ENCODE measurements around the gene DUSP7. TPM values are rescaled to one million over a fixed set of nuclear protein-coding genes. Genes with fewer than 3 reads are reported as not detected.

DUSP7 gene
- total and polyA plus RNA-seq, 2 experiments from 2014 or later: 6.4 to 13.1 TPM

DNA sequence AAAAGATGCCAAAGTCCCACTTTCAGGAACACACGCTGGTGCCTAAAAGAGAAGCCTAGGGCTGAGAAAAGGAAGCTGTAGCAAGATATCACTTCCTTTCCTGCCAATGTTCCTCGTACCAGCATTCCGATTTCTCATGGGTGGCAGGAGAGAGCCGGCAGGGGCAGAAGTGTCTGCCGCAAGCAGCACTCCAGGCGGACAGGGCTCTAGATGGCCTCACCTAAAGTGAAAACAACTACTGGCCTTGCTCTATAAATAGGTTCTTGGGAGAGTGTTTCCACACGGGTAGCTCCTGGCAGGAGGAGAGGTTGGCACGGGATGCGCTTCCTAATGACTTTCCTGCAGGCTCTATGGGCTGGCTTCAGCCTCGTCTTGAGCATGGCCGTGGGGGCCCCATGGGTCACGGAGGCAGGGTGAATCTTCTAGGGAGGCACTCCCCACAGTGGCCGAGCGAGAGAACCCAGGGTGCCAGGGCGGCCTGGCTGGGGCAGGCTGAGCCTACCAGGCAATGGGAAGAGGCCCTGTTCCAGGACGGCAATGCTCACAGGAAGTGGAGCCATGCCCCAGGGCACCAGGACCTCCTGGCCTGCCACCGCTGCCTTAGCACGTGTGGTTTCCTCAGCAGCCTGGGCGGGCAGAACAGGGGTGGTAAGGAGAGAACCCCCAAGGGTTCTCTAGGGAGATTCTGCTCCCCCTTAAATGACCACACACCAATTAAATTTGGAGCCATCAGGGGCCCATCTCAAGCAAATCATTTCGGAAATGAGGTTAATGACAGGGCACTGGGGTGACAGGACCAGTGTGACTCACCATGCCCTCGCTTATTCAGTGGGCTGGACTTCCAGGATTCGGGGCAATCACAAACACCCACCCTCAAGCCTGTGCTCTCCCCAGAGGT, 14.6 kb upstream of the DUSP7 start:
- 88% methylated on average over 22 of the region's 22 CpGs for WGBS (ENCODE audit: low lambda C conversion rate, missing lambda C conversion rate)
- Histone ChIP-seq H3K36me3 (replicated peaks; ENCODE audit: insufficient read depth, low read depth) (no peaks in the 10 kb centered on the region), H3K4me3 (no peak overlapping the region), H2AFZ (no peak overlapping the region), H3K4me2 (no peak overlapping the region), H3K79me2 (no peaks in the 10 kb centered on the region), H3K9me3 (ENCODE audit: low read depth) (no peaks in the 10 kb centered on the region), H3K4me1 (ENCODE audit: insufficient read depth) (peaks cover 28% of the 10 kb centered on the region), H3K27me3 (no peaks in the 10 kb centered on the region), H3K9me2 (replicated peaks; ENCODE audit: insufficient read depth) (no peaks in the 10 kb centered on the region), H4K20me1 (ENCODE audit: insufficient read depth, poor library complexity, severe bottlenecking) (no peaks in the 10 kb centered on the region), H3K27ac (peak overlapping the region; percentile 96)
- TF ChIP-seq, protein P1, sequence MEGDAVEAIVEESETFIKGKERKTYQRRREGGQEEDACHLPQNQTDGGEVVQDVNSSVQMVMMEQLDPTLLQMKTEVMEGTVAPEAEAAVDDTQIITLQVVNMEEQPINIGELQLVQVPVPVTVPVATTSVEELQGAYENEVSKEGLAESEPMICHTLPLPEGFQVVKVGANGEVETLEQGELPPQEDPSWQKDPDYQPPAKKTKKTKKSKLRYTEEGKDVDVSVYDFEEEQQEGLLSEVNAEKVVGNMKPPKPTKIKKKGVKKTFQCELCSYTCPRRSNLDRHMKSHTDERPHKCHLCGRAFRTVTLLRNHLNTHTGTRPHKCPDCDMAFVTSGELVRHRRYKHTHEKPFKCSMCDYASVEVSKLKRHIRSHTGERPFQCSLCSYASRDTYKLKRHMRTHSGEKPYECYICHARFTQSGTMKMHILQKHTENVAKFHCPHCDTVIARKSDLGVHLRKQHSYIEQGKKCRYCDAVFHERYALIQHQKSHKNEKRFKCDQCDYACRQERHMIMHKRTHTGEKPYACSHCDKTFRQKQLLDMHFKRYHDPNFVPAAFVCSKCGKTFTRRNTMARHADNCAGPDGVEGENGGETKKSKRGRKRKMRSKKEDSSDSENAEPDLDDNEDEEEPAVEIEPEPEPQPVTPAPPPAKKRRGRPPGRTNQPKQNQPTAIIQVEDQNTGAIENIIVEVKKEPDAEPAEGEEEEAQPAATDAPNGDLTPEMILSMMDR (IDR thresholded peaks at IDR 0.05; ENCODE audit: poor library complexity): no peak
- no peak for TF ChIP-seq EZH2 (IDR thresholded peaks at IDR 0.05; ENCODE audit: borderline replicate concordance)
- no peak for TF ChIP-seq EZH2phosphoT487 (IDR thresholded peaks at IDR 0.05; ENCODE audit: low read depth, severe bottlenecking, unreplicated experiment)
- no peak for DNase-seq (ENCODE audit: low spot score)

- WGBS (ENCODE audit: low lambda C conversion rate, missing lambda C conversion rate): 84% methylated on average over 4 of the region's 4 CpGs
- no peak for TF ChIP-seq EZH2phosphoT487 (IDR thresholded peaks at IDR 0.05; ENCODE audit: low read depth, severe bottlenecking, unreplicated experiment)
- TF ChIP-seq, protein P1 (IDR thresholded peaks at IDR 0.05; ENCODE audit: poor library complexity): no peak
- TF ChIP-seq EZH2 (IDR thresholded peaks at IDR 0.05; ENCODE audit: borderline replicate concordance): no peak
- no peak overlapping the region for H2AFZ ChIP-seq
Measured at GRCh38 chr3:52069855-52070254, 13.5 kb upstream of the DUSP7 start.

GRCh38 chr3:52069135-52069534, 12.8 kb upstream of the DUSP7 start:
- TF ChIP-seq EZH2phosphoT487 (IDR thresholded peaks at IDR 0.05; ENCODE audit: low read depth, severe bottlenecking, unreplicated experiment): no peak
- no peak for TF ChIP-seq EZH2 (IDR thresholded peaks at IDR 0.05; ENCODE audit: borderline replicate concordance)
- TF ChIP-seq, protein P1 (IDR thresholded peaks at IDR 0.05; ENCODE audit: poor library complexity): no peak
- Histone ChIP-seq H3K4me2 (no peak overlapping the region), H2AFZ (no peak overlapping the region), H3K9me2 (replicated peaks; ENCODE audit: insufficient read depth) (no peaks in the 10 kb centered on the region), H3K4me3 (no peak overlapping the region), H3K27me3 (no peaks in the 10 kb centered on the region), H3K9me3 (ENCODE audit: low read depth) (no peaks in the 10 kb centered on the region), H4K20me1 (ENCODE audit: insufficient read depth, poor library complexity, severe bottlenecking) (no peaks in the 10 kb centered on the region), H3K79me2 (no peaks in the 10 kb centered on the region), H3K36me3 (replicated peaks; ENCODE audit: insufficient read depth, low read depth) (no peaks in the 10 kb centered on the region), H3K4me1 (ENCODE audit: insufficient read depth) (peaks cover 24% of the 10 kb centered on the region), H3K27ac (peak overlapping the region; percentile 96)
- 97% methylated on average over 5 of the region's 5 CpGs for WGBS (ENCODE audit: low lambda C conversion rate, missing lambda C conversion rate)
- DNase-seq (ENCODE audit: low spot score): no peak

More at GRCh38 chr3:52069855-52070254, 13.5 kb upstream of the DUSP7 start:
- Histone ChIP-seq H3K9me2 (replicated peaks; ENCODE audit: insufficient read depth) (no peaks in the 10 kb centered on the region), H3K4me2 (no peak overlapping the region), H3K9me3 (ENCODE audit: low read depth) (no peaks in the 10 kb centered on the region), H3K4me1 (ENCODE audit: insufficient read depth) (peaks cover 24% of the 10 kb centered on the region), H3K27ac (peak overlapping the region; percentile 96), H3K79me2 (no peaks in the 10 kb centered on the region), H3K36me3 (replicated peaks; ENCODE audit: insufficient read depth, low read depth) (no peaks in the 10 kb centered on the region), H3K27me3 (no peaks in the 10 kb centered on the region), H4K20me1 (ENCODE audit: insufficient read depth, poor library complexity, severe bottlenecking) (no peaks in the 10 kb centered on the region), H3K4me3 (no peak overlapping the region)
- DNase-seq (ENCODE audit: low spot score): no peak

All from hepatocyte (in vitro differentiated cells).